IMR-90 (cell line): ENCODE data around the gene NKTR. TPM values are rescaled to one million over a fixed set of nuclear protein-coding genes. Genes with fewer than 3 reads are reported as not detected.

ENCODE experiments used
- ATAC-seq: fragments of 200-7000 bp; cut with Tn5 transposase; 2 replicates; pipeline ENCODE4 v1.9.1; 2020; ENCODE audit warnings: low read depth, mild to moderate bottlenecking, moderate library complexity
- BruUV-seq: library from RNA; stranded (reverse); fragments of 400-500 nt; replicated peaks from 2 replicates; lab custom pipeline; 2021; lab: Mats Ljungman, UMichigan
- CTCF ChIA-PET: fragments of 300-600 bp; formaldehyde crosslinking; extraction: SDS; loops from one replicate; lab custom pipeline; 2021; ENCODE audit warnings: antibody characterized with exemption; lab: Yijun Ruan, JAX
- POLR2A ChIA-PET: fragments of 300-600 bp; sonication (Branson Sonifier 250); formaldehyde crosslinking; loops from one replicate; lab custom pipeline; 2022; ENCODE audit warnings: antibody characterized with exemption; ENCODE audit not compliant: unreplicated experiment; lab: Charles Lee
- DNase-seq: peaks from one replicate; pipeline ENCODE4 v3.0.0; 2013
- H2AFZ ChIP-seq: replicated peaks from 2 replicates; pipeline ENCODE3; 2013; ENCODE audit warnings: low read length, mild to moderate bottlenecking; ENCODE audit not compliant: poor library complexity
- H2AK5ac ChIP-seq: 2 replicates; pipeline ENCODE4 v1.6.1; 2013; ENCODE audit warnings: low read depth, low read length, inconsistent platforms
- H2AK9ac ChIP-seq: replicated peaks from 2 replicates; pipeline ENCODE3; 2013; ENCODE audit warnings: mild to moderate bottlenecking, low read depth, low read length, moderate library complexity; ENCODE audit not compliant: poor library complexity
- H2BK120ac ChIP-seq: 2 replicates; pipeline ENCODE4 v1.6.1; 2013; ENCODE audit warnings: low read depth, low read length, inconsistent platforms
- H2BK15ac ChIP-seq: 3 replicates; pipeline ENCODE4 v1.6.1; 2013; ENCODE audit warnings: low read depth, low read length, inconsistent platforms
- H2BK20ac ChIP-seq: 2 replicates; pipeline ENCODE4 v1.6.1; 2013; ENCODE audit warnings: low read depth, mild to moderate bottlenecking, inconsistent platforms, low read length, moderate library complexity
- H2BK5ac ChIP-seq: 2 replicates; pipeline ENCODE4 v1.6.1; 2013; ENCODE audit warnings: mild to moderate bottlenecking, low read depth, low read length, inconsistent platforms; ENCODE audit not compliant: poor library complexity, severe bottlenecking
- H3K14ac ChIP-seq: replicated peaks from 2 replicates; pipeline ENCODE4 v1.6.1; 2013; ENCODE audit warnings: low read depth, low read length, inconsistent platforms
- H3K18ac ChIP-seq: 2 replicates; pipeline ENCODE4 v1.6.1; 2013; ENCODE audit warnings: low read depth, low read length, control low read depth
- H3K23ac ChIP-seq: 2 replicates; pipeline ENCODE4 v1.6.1; 2013; ENCODE audit warnings: low read depth, low read length, inconsistent platforms
- H3K27ac ChIP-seq: 2 replicates; pipeline ENCODE4 v1.5.1; 2013; ENCODE audit warnings: mild to moderate bottlenecking, control low read depth, low read length; ENCODE audit not compliant: insufficient read depth
- H3K27me3 ChIP-seq: 2 replicates; pipeline ENCODE4 v1.6.1; 2013; ENCODE audit warnings: low read length; ENCODE audit not compliant: control insufficient read depth, insufficient read depth
- H3K36me3 ChIP-seq: 2 replicates; pipeline ENCODE4 v1.6.1; 2013; ENCODE audit warnings: low read length, mixed read lengths; ENCODE audit not compliant: control insufficient read depth, insufficient read depth
- H3K4ac ChIP-seq: 2 replicates; pipeline ENCODE4 v1.6.1; 2013; ENCODE audit warnings: low read depth, low read length, inconsistent platforms
- H3K4me1 ChIP-seq: 2 replicates; pipeline ENCODE4 v1.6.1; 2013; ENCODE audit warnings: low read length, mixed read lengths; ENCODE audit not compliant: control insufficient read depth, insufficient read depth
- H3K4me2 ChIP-seq: 2 replicates; pipeline ENCODE4 v1.6.1; 2013; ENCODE audit warnings: low read depth, mild to moderate bottlenecking, control low read depth, low read length, moderate library complexity
- H3K4me3 ChIP-seq: 2 replicates; pipeline ENCODE4 v1.5.1; 2013; ENCODE audit warnings: low read depth, mild to moderate bottlenecking, control low read depth, low read length, moderate library complexity; ENCODE audit not compliant: insufficient read depth
- H3K56ac ChIP-seq: 2 replicates; pipeline ENCODE4 v1.6.1; 2013; ENCODE audit warnings: low read length, inconsistent platforms; ENCODE audit not compliant: insufficient read depth; ENCODE audit errors: extremely low read depth
- H3K79me1 ChIP-seq, 2 experiments: 2 replicates each; pipeline ENCODE4 v1.6.1; 2013; ENCODE audit warnings: low read length in 2 of 2, inconsistent platforms in 1 of 2, low read depth in 1 of 2
- H3K9ac ChIP-seq: 2 replicates; pipeline ENCODE4 v1.6.1; 2013; ENCODE audit warnings: low read depth, low read length, control low read depth
- H3K9me1 ChIP-seq: 2 replicates; pipeline ENCODE4 v1.6.1; 2013; ENCODE audit warnings: low read length, inconsistent platforms; ENCODE audit not compliant: insufficient read depth
- H3K9me3 ChIP-seq: 2 replicates; pipeline ENCODE4 v1.6.1; 2013; ENCODE audit warnings: low read length; ENCODE audit not compliant: control insufficient read depth, insufficient read depth
- H4K20me1 ChIP-seq: 2 replicates; pipeline ENCODE4 v1.6.1; 2013; ENCODE audit warnings: low read length, inconsistent platforms; ENCODE audit not compliant: insufficient read depth
- H4K5ac ChIP-seq: 2 replicates; pipeline ENCODE4 v1.6.1; 2013; ENCODE audit warnings: mild to moderate bottlenecking, low read depth, low read length, control low read depth
- H4K8ac ChIP-seq, 2 experiments: 2 replicates each; pipeline ENCODE4 v1.6.1; 2013; ENCODE audit warnings: low read depth in 2 of 2, low read length in 2 of 2, control low read depth in 1 of 2, inconsistent platforms in 1 of 2
- H4K91ac ChIP-seq: 2 replicates; pipeline ENCODE4 v1.6.1; 2013; ENCODE audit warnings: low read depth, low read length, inconsistent platforms; ENCODE audit not compliant: insufficient read depth
- BHLHE40 ChIP-seq: fragments of 150-350 bp; IDR thresholded peaks from 2 replicates; pipeline ENCODE4 v1.6.1; 2016; ENCODE audit warnings: mild to moderate bottlenecking, low read depth, low read length
- CEBPB ChIP-seq: IDR thresholded peaks from 2 replicates; pipeline ENCODE4 v1.6.1; 2012; ENCODE audit warnings: low read depth, low read length, improper control_type of control experiment
- CHD1 ChIP-seq: IDR thresholded peaks from 2 replicates; pipeline ENCODE4 v1.6.1; 2012; ENCODE audit warnings: low read depth, low read length, improper control_type of control experiment
- FOS ChIP-seq: fragments of 150-350 bp; IDR thresholded peaks from 2 replicates; pipeline ENCODE4 v1.6.1; 2016; ENCODE audit warnings: low read depth, low read length
- MAFK ChIP-seq: IDR thresholded peaks from 2 replicates; pipeline ENCODE4 v1.6.1; 2012; ENCODE audit warnings: low read depth, low read length, improper control_type of control experiment
- MAZ ChIP-seq: IDR thresholded peaks from 2 replicates; pipeline ENCODE4 v1.6.1; 2012; ENCODE audit warnings: low read depth, mild to moderate bottlenecking, low read length, improper control_type of control experiment, moderate library complexity, borderline replicate concordance
- MXI1 ChIP-seq: IDR thresholded peaks from 2 replicates; pipeline ENCODE4 v1.6.1; 2012; ENCODE audit warnings: low read depth, mild to moderate bottlenecking, low read length, moderate library complexity, borderline replicate concordance
- NFE2L2 ChIP-seq: fragments of 150-350 bp; IDR thresholded peaks from 2 replicates; pipeline ENCODE4 v1.6.1; 2016; ENCODE audit warnings: low read depth, mild to moderate bottlenecking, low read length
- POLR2A ChIP-seq: IDR thresholded peaks from 2 replicates; pipeline ENCODE4 v1.6.1; 2012; ENCODE audit warnings: mild to moderate bottlenecking, low read depth, low read length
- RAD21 ChIP-seq: IDR thresholded peaks from 2 replicates; pipeline ENCODE4 v1.6.1; 2012; ENCODE audit warnings: low read length, improper control_type of control experiment
- RCOR1 ChIP-seq: IDR thresholded peaks from 2 replicates; pipeline ENCODE4 v1.6.1; 2012; ENCODE audit warnings: mild to moderate bottlenecking, low read length, improper control_type of control experiment; ENCODE audit not compliant: insufficient replicate concordance
- RFX5 ChIP-seq: IDR thresholded peaks from 2 replicates; pipeline ENCODE4 v1.8.0; 2012; ENCODE audit warnings: low read depth, mild to moderate bottlenecking, low read length, moderate library complexity
- SMC3 ChIP-seq: fragments of 150-350 bp; IDR thresholded peaks from 2 replicates; pipeline ENCODE4 v1.6.1; 2016; ENCODE audit warnings: low read depth, mild to moderate bottlenecking, antibody characterized with exemption, low read length, moderate library complexity
- WGBS, 2 experiments: methylation state at CpG; one replicate each; pipeline versions ENCODE4 v1.1.5 to v1.1.7; 2013; ENCODE audit warnings: missing lambda C conversion rate in 2 of 2; ENCODE audit not compliant: insufficient read length in 1 of 2; ENCODE audit errors: extremely low coverage in 2 of 2; 5-methylcytosine and 5-hydroxymethylcytosine counted together
- dilution Hi-C: fragments of 300-500 bp; cut with HindIII; formaldehyde crosslinking; loops from one replicate; pipeline ENCODE4 v1.14.3; 2018; ENCODE audit warnings: low sequenced_read_pairs; ENCODE audit not compliant: unreplicated experiment
- in situ Hi-C: fragments of 300-500 bp; cut with MboI; formaldehyde crosslinking; loops from 3 replicates; pipeline ENCODE4 v1.14.3; 2019; ENCODE audit warnings: low sequenced_read_pairs, inconsistent platforms, mixed read lengths
- intact Hi-C: fragments of 100-400 bp; cut with micrococcal nuclease; formaldehyde crosslinking; loops from 2 replicates; pipeline ENCODE4 v1.10.0; 2022
- polyA plus RNA-seq, 3 experiments: library from polyadenylated mRNA; depleted of rRNA; stranded (reverse); fragments of >200 nt; gene quantifications; 2 replicates each; pipeline ENCODE4 v1.2.3, GENCODE V29; 2012; ENCODE audit warnings: low replicate concordance in 1 of 3
- total RNA-seq: library from RNA; depleted of rRNA; stranded (reverse); fragments of >200 nt; gene quantifications from 2 replicates; pipeline ENCODE4 v1.2.3, GENCODE V29; 2012
- TF ChIP-seq, protein P1 (sequence below): fragments of 150-350 bp; IDR thresholded peaks from 2 replicates; pipeline ENCODE4 v1.6.1; 2016; ENCODE audit warnings: low read depth, mild to moderate bottlenecking, low read length, moderate library complexity, borderline replicate concordance
- TF ChIP-seq, protein P2 (sequence below): fragments of 150-350 bp; IDR thresholded peaks from 2 replicates; pipeline ENCODE4 v1.6.1; 2017; ENCODE audit warnings: mild to moderate bottlenecking, antibody characterized with exemption, low read length, low read depth
- TF ChIP-seq, protein P3 (sequence below): conservative IDR thresholded peaks from 2 replicates; pipeline ENCODE4 v1.5.1; 2012; ENCODE audit warnings: mild to moderate bottlenecking, low read depth, low read length, improper control_type of control experiment

Gene NKTR
- total and polyA plus RNA-seq, 2 of the 4 experiments (the other 2 are of a cell fraction), result 24.0 to 30.7 TPM

DNA sequence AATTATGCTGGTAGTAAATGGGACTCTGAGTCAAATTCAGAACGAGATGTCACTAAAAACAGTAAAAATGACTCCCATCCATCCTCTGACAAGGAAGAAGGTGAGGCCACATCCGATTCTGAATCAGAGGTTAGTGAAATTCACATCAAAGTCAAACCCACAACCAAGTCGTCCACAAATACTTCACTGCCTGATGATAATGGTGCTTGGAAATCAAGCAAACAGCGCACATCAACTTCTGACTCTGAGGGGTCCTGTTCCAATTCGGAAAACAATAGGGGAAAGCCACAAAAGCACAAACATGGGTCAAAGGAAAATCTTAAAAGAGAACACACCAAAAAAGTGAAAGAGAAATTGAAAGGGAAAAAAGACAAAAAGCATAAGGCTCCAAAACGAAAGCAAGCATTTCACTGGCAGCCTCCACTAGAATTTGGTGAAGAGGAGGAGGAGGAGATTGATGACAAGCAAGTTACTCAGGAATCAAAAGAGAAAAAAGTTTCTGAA lies 37.9 kb downstream of the NKTR start:
- H3K23ac ChIP-seq, result no peak overlapping the region
- peaks cover 24 to 41% of the 10 kb centered on the region in 2 experiments for H3K79me1 ChIP-seq
- no peak overlapping the region for H2AFZ ChIP-seq
- no peak overlapping the region for H4K5ac ChIP-seq
- H2BK120ac ChIP-seq, result no peak overlapping the region
- H3K9me3 ChIP-seq, result no peaks in the 10 kb centered on the region
- intact Hi-C loops (loop anchor here (5.0 kb wide), 1 partner anchor 36 kb away; the partner anchor contains the start of gene NKTR), dilution Hi-C loops (no loop called here), in situ Hi-C loops (no loop called here)
- H3K9me1 ChIP-seq, result 0 out of 2 replicates have a peak, but pooled peaks cover 4% of the 10 kb centered on the region
- H2AK9ac ChIP-seq, result no peak overlapping the region
- BruUV-seq, result TSS peak; percentile 67
- H2BK20ac ChIP-seq, result no peak overlapping the region
- H2BK5ac ChIP-seq, result no peak overlapping the region
- ATAC-seq, result no peak
- no peak overlapping the region for H3K4me3 ChIP-seq
- H3K4me2 ChIP-seq, result no peak overlapping the region
- no peak overlapping the region for H3K27ac ChIP-seq
- TF ChIP-seq, protein P1, sequence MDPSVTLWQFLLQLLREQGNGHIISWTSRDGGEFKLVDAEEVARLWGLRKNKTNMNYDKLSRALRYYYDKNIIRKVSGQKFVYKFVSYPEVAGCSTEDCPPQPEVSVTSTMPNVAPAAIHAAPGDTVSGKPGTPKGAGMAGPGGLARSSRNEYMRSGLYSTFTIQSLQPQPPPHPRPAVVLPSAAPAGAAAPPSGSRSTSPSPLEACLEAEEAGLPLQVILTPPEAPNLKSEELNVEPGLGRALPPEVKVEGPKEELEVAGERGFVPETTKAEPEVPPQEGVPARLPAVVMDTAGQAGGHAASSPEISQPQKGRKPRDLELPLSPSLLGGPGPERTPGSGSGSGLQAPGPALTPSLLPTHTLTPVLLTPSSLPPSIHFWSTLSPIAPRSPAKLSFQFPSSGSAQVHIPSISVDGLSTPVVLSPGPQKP, result no peak
- no peak for TF ChIP-seq POLR2A
- TF ChIP-seq MXI1, result no peak
- no peak for TF ChIP-seq FOS
- no peak for TF ChIP-seq CHD1
- no peak for TF ChIP-seq SMC3
- TF ChIP-seq CEBPB, result no peak
- no peak for TF ChIP-seq MAZ
- TF ChIP-seq, protein P2, sequence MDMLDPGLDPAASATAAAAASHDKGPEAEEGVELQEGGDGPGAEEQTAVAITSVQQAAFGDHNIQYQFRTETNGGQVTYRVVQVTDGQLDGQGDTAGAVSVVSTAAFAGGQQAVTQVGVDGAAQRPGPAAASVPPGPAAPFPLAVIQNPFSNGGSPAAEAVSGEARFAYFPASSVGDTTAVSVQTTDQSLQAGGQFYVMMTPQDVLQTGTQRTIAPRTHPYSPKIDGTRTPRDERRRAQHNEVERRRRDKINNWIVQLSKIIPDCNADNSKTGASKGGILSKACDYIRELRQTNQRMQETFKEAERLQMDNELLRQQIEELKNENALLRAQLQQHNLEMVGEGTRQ, result no peak
- no peak for TF ChIP-seq NFE2L2
- no peak for TF ChIP-seq MAFK
- no peak for TF ChIP-seq RAD21
- TF ChIP-seq BHLHE40, result no peak
- TF ChIP-seq, protein P3, sequence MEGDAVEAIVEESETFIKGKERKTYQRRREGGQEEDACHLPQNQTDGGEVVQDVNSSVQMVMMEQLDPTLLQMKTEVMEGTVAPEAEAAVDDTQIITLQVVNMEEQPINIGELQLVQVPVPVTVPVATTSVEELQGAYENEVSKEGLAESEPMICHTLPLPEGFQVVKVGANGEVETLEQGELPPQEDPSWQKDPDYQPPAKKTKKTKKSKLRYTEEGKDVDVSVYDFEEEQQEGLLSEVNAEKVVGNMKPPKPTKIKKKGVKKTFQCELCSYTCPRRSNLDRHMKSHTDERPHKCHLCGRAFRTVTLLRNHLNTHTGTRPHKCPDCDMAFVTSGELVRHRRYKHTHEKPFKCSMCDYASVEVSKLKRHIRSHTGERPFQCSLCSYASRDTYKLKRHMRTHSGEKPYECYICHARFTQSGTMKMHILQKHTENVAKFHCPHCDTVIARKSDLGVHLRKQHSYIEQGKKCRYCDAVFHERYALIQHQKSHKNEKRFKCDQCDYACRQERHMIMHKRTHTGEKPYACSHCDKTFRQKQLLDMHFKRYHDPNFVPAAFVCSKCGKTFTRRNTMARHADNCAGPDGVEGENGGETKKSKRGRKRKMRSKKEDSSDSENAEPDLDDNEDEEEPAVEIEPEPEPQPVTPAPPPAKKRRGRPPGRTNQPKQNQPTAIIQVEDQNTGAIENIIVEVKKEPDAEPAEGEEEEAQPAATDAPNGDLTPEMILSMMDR, result no peak
- TF ChIP-seq RCOR1, result no peak
- TF ChIP-seq RFX5, result no peak
- no peak overlapping the region for H3K9ac ChIP-seq
- peaks cover 6% of the 10 kb centered on the region; the same call in 1 of the 2 replicates for H4K20me1 ChIP-seq
- no peak overlapping the region for H4K8ac ChIP-seq
- no peaks in the 10 kb centered on the region for H3K27me3 ChIP-seq
- H3K4ac ChIP-seq, result no peak overlapping the region
- no CpG with 5 or more reads among the region's 6 CpGs for WGBS, 2 experiments
- POLR2A ChIA-PET, result no interaction called here
- H4K91ac ChIP-seq, result no peak overlapping the region
- CTCF ChIA-PET, result no interaction called here
- no peaks in the 10 kb centered on the region for H3K4me1 ChIP-seq
- H3K56ac ChIP-seq, result no peak overlapping the region
- H2AK5ac ChIP-seq, result no peak overlapping the region
- H2BK15ac ChIP-seq, result no peak overlapping the region
- no peak overlapping the region for H3K18ac ChIP-seq
- H3K36me3 ChIP-seq, result peaks cover 51% of the 10 kb centered on the region
- H3K14ac ChIP-seq, result no peak overlapping the region
- DNase-seq, result no peak
